Heart left ventricle (tissue), 13 donors: ENCODE measurements around the gene MYOZ3.

ENCODE experiments used
- POLR2A ChIP-seq, 2 donors: fragments of 450-650 bp; IDR thresholded peaks; one replicate each; pipeline ENCODE4 v1.6.1; 2017; ENCODE audit warnings: antibody characterized with exemption in 2 of 2, mild to moderate bottlenecking in 2 of 2, moderate library complexity in 2 of 2
- TF ChIP-seq, protein P1 (sequence below), 12 donors: fragments of 200-600 bp; sonication (generic) in 4 of 12; IDR thresholded peaks; one replicate each; pipeline versions ENCODE4 v1.5.0 to v1.8.0; 2018 to 2022; ENCODE audit warnings: antibody characterized with exemption in 12 of 12, mild to moderate bottlenecking in 5 of 12
- donor health status: ischemic (EF 13 %, LVEDD 7.1; RV severe dilation, severe dysfunction).
- donor health status: DM: no; HTN: yes; CAD: no.
- donor health status: DM: no; HTN: no; CAD: no.
- donor health status: ischemic (EF 25% LVEDD 6.9; RV normal size, moderate dysfunction).
- donor health status: ischemic (EF 25% LVEDD 5.7; RV mildly dilated, moderate dysfunction).
- donor health status: ischemic (EF 35%, LVEDD 5.7; RV mildly dilated, moderate dysfunction).
- donor health status: nonischemic (EF 11% LVEDD 7.7; RV severe dilation, severe dysfunction).
- donor health status: DM: yes; HTN: yes; CAD: no.
- donor health status: PGD.
- donor health status: ischemic (EF 29% LVEDD 5.4; RV normal size, mild dysfunction).
- donor health status: nonischemic (EF 23%, LVEDD 6.1; RV moderate dilation, normal function).

- TF ChIP-seq POLR2A (IDR thresholded peaks at IDR 0.05) = no peak
- TF ChIP-seq, protein P1, sequence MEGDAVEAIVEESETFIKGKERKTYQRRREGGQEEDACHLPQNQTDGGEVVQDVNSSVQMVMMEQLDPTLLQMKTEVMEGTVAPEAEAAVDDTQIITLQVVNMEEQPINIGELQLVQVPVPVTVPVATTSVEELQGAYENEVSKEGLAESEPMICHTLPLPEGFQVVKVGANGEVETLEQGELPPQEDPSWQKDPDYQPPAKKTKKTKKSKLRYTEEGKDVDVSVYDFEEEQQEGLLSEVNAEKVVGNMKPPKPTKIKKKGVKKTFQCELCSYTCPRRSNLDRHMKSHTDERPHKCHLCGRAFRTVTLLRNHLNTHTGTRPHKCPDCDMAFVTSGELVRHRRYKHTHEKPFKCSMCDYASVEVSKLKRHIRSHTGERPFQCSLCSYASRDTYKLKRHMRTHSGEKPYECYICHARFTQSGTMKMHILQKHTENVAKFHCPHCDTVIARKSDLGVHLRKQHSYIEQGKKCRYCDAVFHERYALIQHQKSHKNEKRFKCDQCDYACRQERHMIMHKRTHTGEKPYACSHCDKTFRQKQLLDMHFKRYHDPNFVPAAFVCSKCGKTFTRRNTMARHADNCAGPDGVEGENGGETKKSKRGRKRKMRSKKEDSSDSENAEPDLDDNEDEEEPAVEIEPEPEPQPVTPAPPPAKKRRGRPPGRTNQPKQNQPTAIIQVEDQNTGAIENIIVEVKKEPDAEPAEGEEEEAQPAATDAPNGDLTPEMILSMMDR (IDR thresholded peaks at IDR 0.05) = peak in 5 of 12 donors; percentile 9 to 33 (median 13)
These were observed 20.6 kb upstream of the MYOZ3 start, which contains the start of gene SYNPO for GRCh38 chr5:150640311-150641005.
